GM10266 (cell line): ENCODE measurements around the gene CCDC38.

Source experiments
- DNase-seq: peaks from one replicate; pipeline ENCODE4 v3.0.0; 2012; ENCODE audit errors: extremely low spot score
- CTCF ChIP-seq: IDR thresholded peaks from 2 replicates; pipeline ENCODE4 v1.5.1; 2012; ENCODE audit warnings: mild to moderate bottlenecking, low read depth; ENCODE audit not compliant: control insufficient read depth, insufficient read depth; ENCODE audit errors: missing control alignments

CCDC38 gene

DNA sequence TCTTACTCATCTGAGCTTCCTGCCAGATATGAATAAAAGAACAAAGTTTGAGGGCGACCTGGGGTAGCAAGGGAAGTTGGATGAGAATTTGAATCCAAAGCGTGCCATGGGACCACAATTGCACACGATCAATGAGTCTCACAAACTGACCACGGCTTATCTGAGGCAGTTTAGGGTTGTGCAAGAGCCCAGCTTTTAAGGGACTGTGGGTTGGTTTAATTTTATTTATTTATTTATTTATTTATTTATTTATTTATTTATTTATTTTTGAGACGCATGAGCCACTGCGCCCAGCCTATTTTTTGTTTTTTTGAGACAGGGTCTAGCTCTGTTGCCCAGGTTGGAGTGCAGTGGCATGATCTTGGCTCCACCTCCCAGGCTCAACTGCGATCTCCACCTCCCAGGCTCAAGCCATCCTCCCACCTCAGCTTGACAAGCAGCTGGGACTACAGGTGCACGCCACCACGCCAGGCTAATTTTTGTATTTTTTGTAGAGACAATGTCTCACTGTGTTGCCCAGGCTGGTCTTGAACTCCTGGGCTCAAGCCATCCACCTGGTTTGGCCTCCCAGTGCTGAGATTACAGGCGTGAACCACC, 1.8 kb upstream of the CCDC38 start:
- TF ChIP-seq CTCF: no peak
- no peak for DNase-seq

GRCh38 chr12:95943330-95943842, 972 bp upstream of the CCDC38 start, which contains the start of gene AMDHD1:
AMDHD1 (plus strand) TSS chr12:95943331; CDS start chr12:95943399, 68 bp downstream.
- peak; percentile 17 for TF ChIP-seq CTCF
- DNase-seq: peak; percentile 74

DNA sequence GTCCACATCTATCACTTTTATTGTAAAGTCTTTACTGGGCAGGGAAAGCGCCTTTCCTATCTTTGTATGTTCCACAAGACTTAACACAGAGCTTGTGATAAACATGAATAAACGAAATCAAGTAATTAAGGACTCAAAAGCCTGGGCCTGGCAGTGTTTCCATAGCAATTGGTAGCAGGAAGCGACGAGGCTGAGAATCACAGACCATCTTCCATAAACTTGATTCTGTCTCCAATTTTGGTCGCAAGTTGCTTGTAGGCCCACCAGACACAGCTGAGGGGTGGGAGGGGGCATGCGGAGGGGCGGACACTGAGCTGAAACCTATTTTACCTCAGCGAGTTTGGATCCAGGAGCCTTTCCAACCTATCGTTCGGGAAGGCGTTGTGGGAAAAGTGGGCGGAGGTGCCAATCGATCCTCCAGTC, 302 bp downstream of the CCDC38 start:
- peak; percentile 35 for DNase-seq
- TF ChIP-seq CTCF: no peak

- DNase-seq: no peak
- TF ChIP-seq CTCF: no peak
Observed at GRCh38 chr12:95940514-95940913, 1.9 kb downstream of the CCDC38 start.

- no peak for TF ChIP-seq CTCF
- DNase-seq: no peak
Observed at GRCh38 chr12:95922231-95922630, 20.2 kb downstream of the CCDC38 start.

GRCh38 chr12:95919110-95919509, 23.3 kb downstream of the CCDC38 start:
- DNase-seq: no peak
- no peak for TF ChIP-seq CTCF

DNA sequence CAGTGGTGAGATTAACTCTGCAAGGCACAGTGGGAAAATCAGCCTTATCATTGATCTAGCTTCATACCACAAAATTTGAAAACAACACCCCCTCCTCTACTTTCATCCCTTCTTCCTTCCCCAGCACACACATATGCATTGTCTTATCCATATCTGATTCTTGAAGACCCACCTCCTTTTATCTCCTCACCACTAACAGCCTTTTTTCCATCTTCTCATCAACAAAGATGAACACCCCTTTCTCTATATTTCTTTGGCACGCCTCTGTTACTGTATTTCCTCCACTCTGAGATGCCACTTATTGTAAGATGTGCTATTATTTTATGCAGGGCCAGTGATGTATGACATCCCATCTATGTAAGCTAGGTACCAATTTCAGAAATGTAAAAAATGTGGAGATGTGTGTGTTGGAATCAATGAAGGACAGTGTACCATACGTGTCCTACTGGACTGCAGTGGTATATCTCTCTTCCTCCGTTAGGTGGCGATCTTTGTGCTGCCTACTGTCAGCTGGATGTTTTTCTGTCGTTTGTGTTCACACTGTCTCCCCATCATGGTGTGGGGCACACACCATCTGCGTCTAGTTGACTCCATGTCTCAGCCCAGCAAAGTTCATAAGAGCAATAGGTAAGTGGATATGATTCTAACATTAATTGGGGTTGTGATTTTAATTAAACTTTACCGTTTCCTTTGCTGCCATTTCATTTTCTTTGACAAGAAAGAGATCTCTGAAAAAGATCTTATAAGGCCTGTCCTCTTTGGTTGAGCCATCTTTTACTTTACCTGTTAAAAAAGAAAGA, 24.0 kb downstream of the CCDC38 start:
- peak; percentile 74 for TF ChIP-seq CTCF

More for the DNA sequence above, 24.0 kb downstream of the CCDC38 start:
- peak; percentile 59 for DNase-seq
